HCT116 (cell line): ENCODE results near the gene SULT6B1. TPM values are rescaled to one million over a fixed set of nuclear protein-coding genes. Genes with fewer than 3 reads are reported as not detected.
"Not testable (repeated sequence)": the region's sequence is repeated elsewhere in the genome, so short reads cannot be mapped to it uniquely, and the experiment has no call there.

Experiments used
- ATAC-seq: fragments of 200-7000 bp; cut with Tn5 transposase; 2 replicates; pipeline ENCODE4 v1.9.1; 2020; ENCODE audit warnings: mild to moderate bottlenecking, moderate library complexity
- BruUV-seq: library from RNA; stranded (reverse); fragments of 400-500 nt; replicated peaks from 2 replicates; lab custom pipeline; 2021; lab: Mats Ljungman, UMichigan
- CTCF ChIA-PET: fragments of 300-600 bp; sonication (Branson Sonifier 250); formaldehyde crosslinking; loops from one replicate; lab custom pipeline; 2021; ENCODE audit warnings: antibody characterized with exemption; lab: Charles Lee
- POLR2A ChIA-PET: fragments of 300-600, 350-600 bp; sonication (Branson Sonifier 250); formaldehyde crosslinking; loops from one replicate; lab custom pipeline; 2021; ENCODE audit warnings: antibody characterized with exemption; lab: Charles Lee
- RAD21 ChIA-PET, 2 experiments: fragments of 300-600 bp; sonication (Branson Sonifier 250); formaldehyde crosslinking; loops; one replicate each; lab custom pipeline; 2023; ENCODE audit warnings: low total read pairs in 2 of 2; ENCODE audit not compliant: uncharacterized antibody in 2 of 2, unreplicated experiment in 2 of 2, low non-redundant PET in 1 of 2; lab: Charles Lee
- DNase-seq: peaks from one replicate; pipeline ENCODE4 v3.0.0-alpha.2; 2010; ENCODE audit warnings: low read depth, low spot score
- H2AFZ ChIP-seq: fragments of 200-600 bp; shearing (Covaris generic), sonication (generic); 2 replicates; pipeline ENCODE4 v1.6.1; 2017; ENCODE audit warnings: low read depth, mixed run types, mixed read lengths, antibody characterized with exemption, low read length; ENCODE audit not compliant: poor library complexity, severe bottlenecking
- H3K27ac ChIP-seq: 2 replicates; pipeline ENCODE4 v1.5.1; 2012; ENCODE audit warnings: low read depth, low read length
- H3K27me3 ChIP-seq: fragments of 200-600 bp; sonication (generic); 2 replicates; pipeline ENCODE4 v1.6.1; 2016; ENCODE audit warnings: mixed run types, low read length, mixed read lengths; ENCODE audit not compliant: insufficient read depth
- H3K36me3 ChIP-seq, 2 experiments: fragments of 200-500 bp in 1 of 2; fragments of 200-600 bp in 1 of 2; sonication (Bioruptor generic) in 1 of 2; sonication (generic) in 1 of 2; 2 replicates each; pipeline versions ENCODE4 v1.5.1 to v1.6.1; 2014 to 2016; ENCODE audit warnings: low read length in 2 of 2, inconsistent platforms in 1 of 2, mixed read lengths in 1 of 2, mixed run types in 1 of 2; ENCODE audit not compliant: insufficient read depth in 2 of 2, control insufficient read depth in 1 of 2
- H3K4me1 ChIP-seq, 2 experiments: fragments of 200-600 bp in 1 of 2; sonication (generic) in 1 of 2; 2 replicates each; pipeline versions ENCODE4 v1.5.1 to v1.6.1; 2012 to 2017; ENCODE audit warnings: low read length in 2 of 2, inconsistent platforms in 1 of 2, mild to moderate bottlenecking in 1 of 2, mixed read lengths in 1 of 2, mixed run types in 1 of 2, moderate library complexity in 1 of 2; ENCODE audit not compliant: insufficient read depth in 2 of 2, control insufficient read depth in 1 of 2
- H3K4me2 ChIP-seq: fragments of 200-600 bp; sonication (generic); 2 replicates; pipeline ENCODE4 v1.6.1; 2017; ENCODE audit warnings: mixed run types, low read length, mixed read lengths
- H3K4me3 ChIP-seq, 2 experiments: fragments of 200-600 bp in 1 of 2; sonication (generic) in 1 of 2; replicated peaks in 1 of 2; 2 replicates each; pipeline ENCODE4 v1.5.1; 2011 to 2016; ENCODE audit warnings: low read length in 2 of 2, control low read depth in 1 of 2, low read depth in 1 of 2, mild to moderate bottlenecking in 1 of 2, mixed read lengths in 1 of 2, mixed run types in 1 of 2
- H3K79me2 ChIP-seq: fragments of 200-600 bp; sonication (generic); 2 replicates; pipeline ENCODE4 v1.6.1; 2017; ENCODE audit warnings: mild to moderate bottlenecking, mixed run types, low read length, moderate library complexity, mixed read lengths; ENCODE audit not compliant: insufficient read depth
- H3K9ac ChIP-seq: fragments of 200-600 bp; sonication (generic); 2 replicates; pipeline ENCODE4 v1.6.1; 2016; ENCODE audit warnings: low read length, mixed read lengths
- H3K9me2 ChIP-seq: fragments of 200-600 bp; sonication (generic), shearing (Covaris generic); 2 replicates; pipeline ENCODE4 v1.6.1; 2017; ENCODE audit warnings: mixed run types, mild to moderate bottlenecking, moderate library complexity; ENCODE audit not compliant: insufficient read depth
- H3K9me3 ChIP-seq, 2 experiments: fragments of 200-500 bp in 1 of 2; fragments of 200-600 bp in 1 of 2; sonication (Bioruptor generic) in 1 of 2; sonication (generic) in 1 of 2; 2 replicates each; pipeline ENCODE4 v1.6.1; 2014 to 2017; ENCODE audit warnings: low read length in 2 of 2, mixed read lengths in 2 of 2, inconsistent platforms in 1 of 2, low read depth in 1 of 2, mild to moderate bottlenecking in 1 of 2, mixed run types in 1 of 2, moderate library complexity in 1 of 2; ENCODE audit not compliant: control insufficient read depth in 1 of 2, insufficient read depth in 1 of 2
- H4K20me1 ChIP-seq: fragments of 200-600 bp; sonication (generic), shearing (Covaris generic); 2 replicates; pipeline ENCODE4 v1.6.1; 2017; ENCODE audit warnings: mixed run types, mild to moderate bottlenecking, moderate library complexity; ENCODE audit not compliant: insufficient read depth
- ATF3 ChIP-seq: IDR thresholded peaks from 2 replicates; pipeline ENCODE4 v1.6.1; 2012
- CEBPB ChIP-seq: IDR thresholded peaks from 2 replicates; pipeline ENCODE4 v1.6.1; 2012; ENCODE audit warnings: low read depth
- ELF1 ChIP-seq: IDR thresholded peaks from 2 replicates; pipeline ENCODE4 v1.6.1; 2012; ENCODE audit warnings: low read depth, borderline replicate concordance
- EZH2 ChIP-seq: fragments of 200-600 bp; sonication (generic); IDR thresholded peaks from 2 replicates; pipeline ENCODE4 v1.6.1; 2017; ENCODE audit warnings: antibody characterized with exemption, mixed run types
- EZH2phosphoT487 ChIP-seq: fragments of 200-600 bp; IDR thresholded peaks from 2 replicates; pipeline ENCODE4 v1.6.1; 2018; ENCODE audit warnings: antibody characterized with exemption, borderline replicate concordance
- POLR2AphosphoS5 ChIP-seq: IDR thresholded peaks from 2 replicates; pipeline ENCODE4 v1.6.1; 2011; ENCODE audit warnings: mild to moderate bottlenecking, low read depth, low read length, moderate library complexity
- SIN3A ChIP-seq: IDR thresholded peaks from 2 replicates; pipeline ENCODE4 v1.6.1; 2012; ENCODE audit warnings: low read depth
- SP1 ChIP-seq: IDR thresholded peaks from 2 replicates; pipeline ENCODE4 v1.6.1; 2012; ENCODE audit warnings: low read depth
- intact Hi-C: fragments of 100-400 bp; cut with micrococcal nuclease; formaldehyde crosslinking; loops from 2 replicates; pipeline ENCODE4 v1.10.0; 2022
- total RNA-seq: library from RNA; stranded (reverse); gene quantifications from one replicate; pipeline ENCODE4 v1.2.1, GENCODE V29; 2021; ENCODE audit not compliant: unreplicated experiment
- TF ChIP-seq, protein P1 (sequence below): IDR thresholded peaks from 2 replicates; pipeline ENCODE4 v1.6.1; 2012
- TF ChIP-seq, protein P2 (sequence below): IDR thresholded peaks from 2 replicates; pipeline ENCODE4 v1.6.1; 2011; ENCODE audit warnings: mild to moderate bottlenecking, low read length, moderate library complexity; ENCODE audit not compliant: insufficient replicate concordance; ENCODE audit errors: extremely low read depth

SULT6B1 gene
- total RNA-seq, 1 experiment from 2014 or later = not detected

- Histone ChIP-seq H3K36me3 (peaks cover 65 to 82% of the 10 kb centered on the region in 2 experiments), H2AFZ (no peak overlapping the region), H3K9me3 (no peaks in the 10 kb centered on the region), H3K27me3 (no peaks in the 10 kb centered on the region), H3K9me2 (no peaks in the 10 kb centered on the region), H3K4me2 (no peak overlapping the region), H3K27ac (no peak overlapping the region), H3K4me1 (no peaks in the 10 kb centered on the region), H4K20me1 (no peaks in the 10 kb centered on the region; the same call in 1 of the 2 replicates), H3K4me3 (no peak overlapping the region), H3K79me2 (peaks cover 66% of the 10 kb centered on the region), H3K9ac (no peak overlapping the region)
- POLR2A ChIA-PET = interaction anchor here (1.3 to 1.6 kb wide), 2 partner anchors 8 to 20 kb away, joined by 4 read pairs; partner anchors contain the start of genes CEBPZ and NDUFAF7
- no peak for ATAC-seq
- RAD21 ChIA-PET = no interaction called here
- no peak for DNase-seq
- CTCF ChIA-PET = no interaction called here
- no TSS peak for BruUV-seq
- no peak for TF ChIP-seq EZH2phosphoT487
- TF ChIP-seq ELF1 = no peak
- TF ChIP-seq CEBPB = no peak
- TF ChIP-seq EZH2 = no peak
- TF ChIP-seq SIN3A = no peak
- TF ChIP-seq ATF3 = no peak
- no peak for TF ChIP-seq POLR2AphosphoS5
- TF ChIP-seq SP1 = no peak
- TF ChIP-seq, protein P1, sequence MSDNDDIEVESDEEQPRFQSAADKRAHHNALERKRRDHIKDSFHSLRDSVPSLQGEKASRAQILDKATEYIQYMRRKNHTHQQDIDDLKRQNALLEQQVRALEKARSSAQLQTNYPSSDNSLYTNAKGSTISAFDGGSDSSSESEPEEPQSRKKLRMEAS = no peak
- TF ChIP-seq, protein P2, sequence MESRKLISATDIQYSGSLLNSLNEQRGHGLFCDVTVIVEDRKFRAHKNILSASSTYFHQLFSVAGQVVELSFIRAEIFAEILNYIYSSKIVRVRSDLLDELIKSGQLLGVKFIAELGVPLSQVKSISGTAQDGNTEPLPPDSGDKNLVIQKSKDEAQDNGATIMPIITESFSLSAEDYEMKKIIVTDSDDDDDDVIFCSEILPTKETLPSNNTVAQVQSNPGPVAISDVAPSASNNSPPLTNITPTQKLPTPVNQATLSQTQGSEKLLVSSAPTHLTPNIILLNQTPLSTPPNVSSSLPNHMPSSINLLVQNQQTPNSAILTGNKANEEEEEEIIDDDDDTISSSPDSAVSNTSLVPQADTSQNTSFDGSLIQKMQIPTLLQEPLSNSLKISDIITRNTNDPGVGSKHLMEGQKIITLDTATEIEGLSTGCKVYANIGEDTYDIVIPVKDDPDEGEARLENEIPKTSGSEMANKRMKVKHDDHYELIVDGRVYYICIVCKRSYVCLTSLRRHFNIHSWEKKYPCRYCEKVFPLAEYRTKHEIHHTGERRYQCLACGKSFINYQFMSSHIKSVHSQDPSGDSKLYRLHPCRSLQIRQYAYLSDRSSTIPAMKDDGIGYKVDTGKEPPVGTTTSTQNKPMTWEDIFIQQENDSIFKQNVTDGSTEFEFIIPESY = no peak
- intact Hi-C loops = no loop called here
These were observed 22.7 kb upstream of the SULT6B1 start for GRCh38 chr2:37211212-37211611.

DNA sequence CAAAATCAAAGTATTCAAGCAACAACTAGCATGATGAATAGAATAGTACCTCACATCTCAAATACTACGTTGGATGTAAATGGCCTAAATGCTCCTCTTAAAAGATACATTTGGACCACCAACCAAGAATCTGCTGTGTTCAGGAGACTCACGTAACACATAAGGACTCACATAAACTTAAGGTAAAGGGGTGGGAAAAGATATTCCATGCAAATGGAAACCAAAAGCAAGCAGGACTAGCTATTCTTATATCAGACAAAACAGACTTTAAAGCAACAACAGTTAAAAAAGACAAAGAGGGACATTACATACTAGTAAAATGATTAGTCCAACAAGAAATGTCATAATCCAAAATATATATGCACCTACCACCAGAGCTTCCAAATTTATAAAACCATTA is 18.3 kb upstream of the SULT6B1 start:
- ATAC-seq, H3K4me3 ChIP-seq, H3K4me2 ChIP-seq, H3K9me3 ChIP-seq, H3K27ac ChIP-seq, H3K9me2 ChIP-seq, H3K9ac ChIP-seq, BruUV-seq, RAD21 ChIA-PET, H4K20me1 ChIP-seq, CTCF ChIA-PET, H3K27me3 ChIP-seq, H3K4me1 ChIP-seq, POLR2A ChIA-PET, DNase-seq, H2AFZ ChIP-seq, intact Hi-C loops: not testable (repeated sequence)
- H3K36me3 ChIP-seq = peaks cover 43 to 82% of the 10 kb centered on the region in 2 experiments
- peaks cover 98% of the 10 kb centered on the region for H3K79me2 ChIP-seq
